H1 (cell line): Measurements from ENCODE around the gene SCO1.

Source experiments
- CBX5 ChIP-seq: fragments of 300-800, 300-1000 bp; sonication (generic); IDR thresholded peaks from 2 replicates; pipeline ENCODE4 v1.7.1; 2016; ENCODE audit warnings: antibody characterized with exemption, low read length, low read depth
- TAF1 ChIP-seq: IDR thresholded peaks from 2 replicates; pipeline ENCODE4 v1.6.1; 2011; ENCODE audit warnings: mild to moderate bottlenecking, low read depth, low read length
- YY1 ChIP-seq: IDR thresholded peaks from 2 replicates; pipeline ENCODE4 v1.6.1; 2011; ENCODE audit warnings: low read depth, mild to moderate bottlenecking, low read length

DNA sequence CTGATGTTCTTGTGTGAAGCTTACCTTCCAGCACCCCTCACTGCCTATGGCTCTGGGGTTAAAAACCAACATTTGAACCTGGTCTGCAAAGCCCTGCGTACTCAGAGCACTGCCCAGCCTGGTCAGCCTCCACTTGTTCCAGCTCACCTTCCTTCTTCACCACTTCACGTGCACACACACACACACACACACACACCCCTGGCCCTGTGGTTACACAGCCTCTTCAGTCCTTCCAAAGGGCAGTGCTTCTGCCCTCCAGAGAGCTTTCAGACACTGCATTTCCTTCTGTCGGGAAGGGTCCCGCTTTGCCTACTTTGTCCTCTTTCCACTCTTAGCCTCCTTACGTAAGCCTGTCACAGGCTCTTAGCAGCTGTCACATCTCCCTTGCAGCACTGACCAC, 42.1 kb upstream of the SCO1 start:
- TF ChIP-seq TAF1, result no peak
- TF ChIP-seq CBX5, result no peak
- TF ChIP-seq YY1, result no peak
